ENCODE data around the gene FGF8.

Gene FGF8, protein sequence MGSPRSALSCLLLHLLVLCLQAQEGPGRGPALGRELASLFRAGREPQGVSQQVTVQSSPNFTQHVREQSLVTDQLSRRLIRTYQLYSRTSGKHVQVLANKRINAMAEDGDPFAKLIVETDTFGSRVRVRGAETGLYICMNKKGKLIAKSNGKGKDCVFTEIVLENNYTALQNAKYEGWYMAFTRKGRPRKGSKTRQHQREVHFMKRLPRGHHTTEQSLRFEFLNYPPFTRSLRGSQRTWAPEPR

DNA sequence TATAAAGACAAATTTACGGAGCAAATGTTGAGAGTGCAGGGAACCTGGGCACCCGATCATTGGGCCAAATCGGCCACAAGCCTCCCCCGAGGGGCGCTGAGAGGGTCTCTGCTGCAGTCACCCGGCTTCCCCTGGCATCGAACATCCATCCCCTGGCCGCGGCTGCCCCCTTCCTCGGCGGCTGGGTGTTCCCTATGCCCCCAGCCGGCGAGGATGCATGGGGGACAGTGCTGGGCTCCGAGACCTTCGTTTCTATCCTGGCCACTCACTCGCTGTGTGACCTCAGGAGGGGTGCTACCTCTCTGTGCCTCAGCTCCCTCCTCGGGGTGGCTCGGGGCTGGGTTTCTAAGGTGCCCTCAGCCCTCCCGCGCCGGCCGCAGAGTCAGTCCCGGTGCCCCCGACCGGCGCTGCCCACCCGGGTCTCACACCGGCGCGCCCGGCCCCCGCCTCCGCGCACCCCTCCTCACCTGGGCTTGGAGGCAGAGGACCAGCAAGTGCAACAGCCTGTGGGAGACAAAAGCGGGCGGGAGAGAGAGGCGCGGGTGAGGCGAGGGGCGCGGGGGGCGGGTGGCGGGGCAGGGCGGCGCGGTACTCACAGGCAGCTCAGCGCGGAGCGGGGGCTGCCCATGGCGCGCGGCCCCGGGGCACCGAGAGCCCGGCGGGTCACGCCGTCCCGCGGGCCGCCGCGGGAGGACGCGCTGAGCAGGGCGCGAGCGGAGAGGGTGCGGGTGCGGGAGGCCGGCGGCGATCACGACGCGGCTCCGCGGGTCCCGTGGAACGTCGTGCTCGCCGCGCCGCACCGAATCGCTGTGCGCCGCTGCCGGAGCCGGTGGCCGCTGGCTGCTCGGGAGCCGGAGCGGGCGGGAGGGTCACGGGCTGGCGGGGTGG lies at the start of gene FGF8:
Gene FGF8 (minus strand): TSS at position 842 of the 888 bp plus-strand sequence. CDS start 214 bp downstream, at position 628.
- no peak within 1 kb of the TSS for H3K27ac ChIP-seq
- H3K4me3 ChIP-seq, result no peak within 1 kb of the TSS
- H3K9me3 ChIP-seq (ENCODE audit: low read depth, low read length), result no peaks in the 10 kb centered on the region
- no peak for DNase-seq (ENCODE audit: low read depth, low spot score)
- no peaks in the 10 kb centered on the region for H3K36me3 ChIP-seq (ENCODE audit: insufficient read depth, low read length)
- TF ChIP-seq EZH2 (IDR thresholded peaks at IDR 0.05), result no peak
- TF ChIP-seq FOXP2 (optimal IDR thresholded peaks at IDR 0.05; ENCODE audit: control extremely low read depth, extremely low read length, insufficient read depth), result no peak
- no peak for TF ChIP-seq POLR2AphosphoS5 (IDR thresholded peaks at IDR 0.05; ENCODE audit: borderline replicate concordance, low read depth, low read length)
- H3K9ac ChIP-seq (ENCODE audit: insufficient read length), result no peak within 1 kb of the TSS

DNA sequence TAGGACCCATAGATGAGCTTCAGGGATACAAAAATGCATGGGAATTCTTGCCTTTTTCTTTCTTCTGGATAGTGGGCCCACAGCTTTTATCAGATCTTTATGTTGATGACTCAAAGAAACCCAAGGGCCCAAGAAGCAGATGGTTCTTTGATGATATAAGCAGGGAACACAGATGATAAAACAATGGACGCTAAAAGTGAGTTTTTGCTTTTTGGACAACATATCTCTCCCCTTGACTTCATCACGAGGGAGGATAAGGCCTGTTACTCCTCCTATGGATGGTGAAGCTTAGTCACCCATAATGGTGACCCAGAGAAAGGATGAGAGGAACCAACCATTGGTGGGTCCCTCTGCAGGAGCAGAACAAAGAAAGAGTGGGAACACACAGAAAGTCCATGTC lies 48.8 kb upstream of the FGF8 start:
- Histone ChIP-seq H3K9me3 (ENCODE audit: low read depth, low read length) (no peaks in the 10 kb centered on the region), H3K36me3 (ENCODE audit: insufficient read depth, low read length) (no peaks in the 10 kb centered on the region), H3K9ac (ENCODE audit: insufficient read length) (no peak overlapping the region), H3K4me3 (no peak overlapping the region), H3K27ac (no peak overlapping the region)
- DNase-seq (ENCODE audit: low read depth, low spot score), result no peak
- TF ChIP-seq POLR2AphosphoS5 (IDR thresholded peaks at IDR 0.05; ENCODE audit: borderline replicate concordance, low read depth, low read length), result no peak
- TF ChIP-seq EZH2 (IDR thresholded peaks at IDR 0.05), result no peak
- no peak for TF ChIP-seq FOXP2 (optimal IDR thresholded peaks at IDR 0.05; ENCODE audit: control extremely low read depth, extremely low read length, insufficient read depth)

DNA sequence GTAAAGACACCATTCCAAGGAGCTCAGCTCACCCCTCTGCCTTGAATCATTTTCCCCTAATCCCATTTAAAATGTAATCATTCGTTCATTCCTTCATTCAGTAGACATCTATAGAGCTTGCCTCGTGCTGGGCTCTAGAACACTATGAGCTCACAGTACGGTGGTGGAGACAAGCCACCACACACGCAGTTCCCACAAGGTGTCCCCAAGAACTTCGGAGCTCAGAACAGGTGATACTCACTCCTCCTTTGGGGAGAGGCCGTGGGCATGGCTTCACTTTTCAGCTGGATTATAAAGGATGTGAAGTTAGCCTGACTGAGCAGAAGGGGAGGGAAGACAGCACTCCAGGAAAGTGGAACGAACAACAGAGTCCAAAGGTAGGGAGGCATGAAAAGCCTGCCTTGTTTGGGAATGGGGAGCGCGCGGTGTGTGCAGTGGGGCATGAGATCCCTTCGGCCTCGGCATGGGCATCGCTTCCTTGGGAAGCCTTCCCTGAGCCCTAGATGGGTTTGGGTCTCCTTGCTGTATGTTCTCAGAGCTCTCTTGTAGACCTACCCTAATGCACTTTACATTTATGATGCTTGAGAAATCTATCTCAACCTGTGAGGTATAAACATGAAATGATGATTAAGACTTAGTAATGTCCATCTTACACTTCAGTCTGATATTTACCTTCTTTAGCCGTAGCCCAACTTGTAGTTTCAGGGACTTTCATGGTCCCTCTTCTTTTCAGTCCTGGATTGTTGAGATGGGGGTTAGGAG lies 43.1 kb upstream of the FGF8 start:
- H3K36me3 ChIP-seq (ENCODE audit: insufficient read depth, low read length), result no peaks in the 10 kb centered on the region
- H3K9me3 ChIP-seq (ENCODE audit: low read depth, low read length), result no peaks in the 10 kb centered on the region
- TF ChIP-seq FOXP2 (optimal IDR thresholded peaks at IDR 0.05; ENCODE audit: control extremely low read depth, extremely low read length, insufficient read depth) (no peak), EZH2 (IDR thresholded peaks at IDR 0.05) (no peak), POLR2AphosphoS5 (IDR thresholded peaks at IDR 0.05; ENCODE audit: borderline replicate concordance, low read depth, low read length) (no peak)
- peak overlapping the region; percentile 88 for H3K9ac ChIP-seq (ENCODE audit: insufficient read length)
- DNase-seq (ENCODE audit: low read depth, low spot score), result no peak
- H3K27ac ChIP-seq, result peak overlapping the region; percentile 60; the same call in 1 of the 2 replicates
- peak overlapping the region; percentile 89 for H3K4me3 ChIP-seq

DNA sequence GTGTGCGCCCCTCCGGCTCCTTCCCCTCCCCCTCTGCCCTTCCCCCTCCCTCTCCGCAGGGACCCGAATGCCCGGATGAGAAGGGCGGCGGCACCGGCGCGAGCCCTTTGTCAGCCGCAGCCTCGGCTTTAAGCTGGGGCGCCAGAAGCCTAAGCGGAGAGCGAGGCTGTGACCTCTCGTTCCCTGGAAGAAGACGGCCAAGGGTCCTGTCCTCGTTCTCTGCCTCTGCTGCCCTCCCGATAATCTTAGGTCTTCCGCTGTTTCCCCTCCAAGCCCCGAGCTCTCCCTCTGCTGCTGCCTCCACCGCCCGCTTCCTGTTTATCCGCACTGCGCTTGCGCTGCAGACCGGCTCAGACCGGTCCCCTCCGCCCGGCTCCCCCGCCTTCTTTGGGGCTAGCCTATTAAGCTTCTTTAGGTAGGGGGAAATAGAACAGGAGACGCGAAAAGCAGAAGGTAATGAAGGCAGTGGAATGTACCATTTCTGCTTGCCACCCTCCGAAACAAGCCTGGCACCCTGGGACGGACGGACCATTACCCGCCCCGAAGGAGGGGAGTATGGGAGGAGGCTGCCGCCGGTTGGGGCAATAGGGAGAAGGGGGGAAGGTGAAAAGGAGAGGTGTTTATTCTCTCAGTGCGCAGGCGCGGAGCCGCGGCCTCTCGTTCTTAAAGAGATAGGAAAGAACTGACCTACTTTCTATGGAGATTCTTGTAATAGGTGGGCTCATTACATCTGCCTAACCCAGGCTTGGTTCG lies 42.4 kb upstream of the FGF8 start, which contains the start of gene OGA:
Gene OGA (minus strand): TSS at position 326 of the 753 bp plus-strand sequence. CDS start 422 bp downstream, outside the sequence.
- Histone ChIP-seq H3K27ac (peak within 1 kb of the TSS; percentile 68; the same call in 1 of the 2 replicates), H3K36me3 (ENCODE audit: insufficient read depth, low read length) (no peaks in the 10 kb centered on the region), H3K9me3 (ENCODE audit: low read depth, low read length) (no peaks in the 10 kb centered on the region), H3K9ac (ENCODE audit: insufficient read length) (peak within 1 kb of the TSS; percentile 88), H3K4me3 (peak within 1 kb of the TSS; percentile 89)
- TF ChIP-seq EZH2 (IDR thresholded peaks at IDR 0.05), result no peak
- peak; percentile 82 for TF ChIP-seq POLR2AphosphoS5 (IDR thresholded peaks at IDR 0.05; ENCODE audit: borderline replicate concordance, low read depth, low read length)
- peak; percentile 70 for TF ChIP-seq FOXP2 (optimal IDR thresholded peaks at IDR 0.05; ENCODE audit: control extremely low read depth, extremely low read length, insufficient read depth)
- DNase-seq (ENCODE audit: low read depth, low spot score), result peak; percentile 96

DNA sequence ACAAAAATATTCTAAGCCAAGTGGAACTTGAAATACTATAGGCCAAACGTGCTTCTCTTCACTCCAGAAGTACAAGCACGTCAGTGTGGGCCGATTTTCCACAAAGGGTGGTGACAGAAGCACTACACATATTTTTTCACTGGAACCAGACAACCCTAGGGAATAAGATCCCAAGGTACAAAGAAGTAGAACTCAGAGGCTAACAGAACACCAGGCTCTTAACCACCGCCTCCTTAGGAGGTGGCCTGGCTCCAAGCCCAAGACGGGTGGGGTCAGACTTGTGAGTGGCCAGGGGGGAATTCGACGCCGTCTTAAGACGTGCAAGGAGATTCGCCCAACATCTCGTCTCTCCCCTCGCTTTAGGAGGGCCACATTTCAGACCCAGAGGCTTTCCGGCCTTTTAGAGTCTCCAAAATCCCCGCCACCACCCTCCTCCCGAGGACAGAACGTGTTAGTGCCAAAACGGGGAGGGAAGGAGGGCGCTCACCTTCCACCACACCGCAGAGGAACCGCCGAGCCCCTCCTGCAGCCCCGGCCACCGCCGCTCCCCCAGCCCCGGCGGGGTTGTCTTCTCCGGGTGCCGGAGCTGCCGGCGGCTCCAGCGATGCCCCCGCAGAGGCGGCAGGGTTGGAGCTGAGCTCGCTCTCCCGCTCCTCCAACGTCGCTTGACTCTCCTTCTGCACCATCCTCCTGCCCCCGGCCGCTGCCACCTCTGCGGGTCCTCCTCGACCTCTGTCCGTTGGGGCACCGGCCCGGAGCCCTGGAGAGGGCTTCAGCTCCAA lies 41.6 kb upstream of the FGF8 start:
- peak overlapping the region; percentile 68; the same call in 1 of the 2 replicates for H3K27ac ChIP-seq
- no peaks in the 10 kb centered on the region for H3K9me3 ChIP-seq (ENCODE audit: low read depth, low read length)
- peaks cover 4% of the 10 kb centered on the region; the same call in 1 of the 2 replicates for H3K36me3 ChIP-seq (ENCODE audit: insufficient read depth, low read length)
- H3K9ac ChIP-seq (ENCODE audit: insufficient read length), result peak overlapping the region; percentile 83
- TF ChIP-seq POLR2AphosphoS5 (IDR thresholded peaks at IDR 0.05; ENCODE audit: borderline replicate concordance, low read depth, low read length) (no peak), EZH2 (IDR thresholded peaks at IDR 0.05) (no peak), FOXP2 (optimal IDR thresholded peaks at IDR 0.05; ENCODE audit: control extremely low read depth, extremely low read length, insufficient read depth) (no peak)
- peak overlapping the region; percentile 85 for H3K4me3 ChIP-seq
- DNase-seq (ENCODE audit: low read depth, low spot score), result no peak

DNA sequence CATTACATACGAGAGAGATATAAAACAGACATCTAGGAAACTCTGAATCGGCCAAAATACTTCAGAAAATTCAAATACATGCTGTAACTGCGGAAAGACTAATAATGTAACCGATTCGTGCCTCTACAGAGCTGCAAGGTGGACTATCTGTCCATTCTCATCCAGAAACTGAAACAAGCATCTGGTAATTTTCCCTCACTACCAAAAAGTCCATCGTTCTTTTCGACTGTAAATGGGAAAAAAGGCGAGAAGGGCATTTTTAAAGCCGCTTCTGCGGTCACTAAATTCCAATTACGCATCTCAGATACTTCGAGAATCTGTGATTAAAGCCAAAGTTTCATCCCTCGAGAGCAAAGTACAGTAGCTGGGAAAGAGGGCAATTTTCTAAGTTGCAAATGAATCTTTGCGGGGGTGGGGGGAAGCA lies 41.0 kb upstream of the FGF8 start:
- H3K9ac ChIP-seq (ENCODE audit: insufficient read length), result peak overlapping the region; percentile 83
- peaks cover 5% of the 10 kb centered on the region; the same call in 1 of the 2 replicates for H3K36me3 ChIP-seq (ENCODE audit: insufficient read depth, low read length)
- H3K4me3 ChIP-seq, result peak overlapping the region; percentile 85
- TF ChIP-seq EZH2 (IDR thresholded peaks at IDR 0.05) (no peak), POLR2AphosphoS5 (IDR thresholded peaks at IDR 0.05; ENCODE audit: borderline replicate concordance, low read depth, low read length) (no peak), FOXP2 (optimal IDR thresholded peaks at IDR 0.05; ENCODE audit: control extremely low read depth, extremely low read length, insufficient read depth) (no peak)
- no peak for DNase-seq (ENCODE audit: low read depth, low spot score)
- no peak overlapping the region for H3K27ac ChIP-seq
- H3K9me3 ChIP-seq (ENCODE audit: low read depth, low read length), result no peaks in the 10 kb centered on the region

DNA sequence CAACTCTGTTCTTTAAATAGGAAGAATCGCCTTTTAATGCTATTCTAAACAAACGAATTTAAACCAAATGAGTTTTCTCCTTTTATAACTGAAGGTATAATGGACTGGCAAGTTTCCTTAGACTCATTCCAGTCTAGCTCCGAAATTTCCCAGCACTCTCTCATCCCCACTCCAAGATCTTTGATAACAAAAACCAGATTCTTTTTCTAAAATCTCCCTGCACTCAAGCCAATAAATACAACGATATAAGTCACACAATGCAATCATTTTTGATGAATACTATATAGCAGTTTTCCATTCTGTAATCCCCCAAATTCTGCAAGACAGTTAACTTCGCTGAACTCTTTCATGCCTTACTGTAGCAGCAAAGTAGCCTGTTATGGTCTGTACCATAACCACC lies 40.5 kb upstream of the FGF8 start:
- H3K4me3 ChIP-seq, result peak overlapping the region; percentile 85
- peaks cover 5% of the 10 kb centered on the region; the same call in 1 of the 2 replicates for H3K36me3 ChIP-seq (ENCODE audit: insufficient read depth, low read length)
- no peak overlapping the region for H3K27ac ChIP-seq
- H3K9ac ChIP-seq (ENCODE audit: insufficient read length), result peak overlapping the region; percentile 83
- no peaks in the 10 kb centered on the region for H3K9me3 ChIP-seq (ENCODE audit: low read depth, low read length)
- no peak for TF ChIP-seq EZH2 (IDR thresholded peaks at IDR 0.05)
- no peak for TF ChIP-seq POLR2AphosphoS5 (IDR thresholded peaks at IDR 0.05; ENCODE audit: borderline replicate concordance, low read depth, low read length)
- TF ChIP-seq FOXP2 (optimal IDR thresholded peaks at IDR 0.05; ENCODE audit: control extremely low read depth, extremely low read length, insufficient read depth), result no peak
- no peak for DNase-seq (ENCODE audit: low read depth, low spot score)
